HepG2 (cell line): ENCODE data around the gene CDH1. TPM values are rescaled to one million over a fixed set of nuclear protein-coding genes. Genes with fewer than 3 reads are reported as not detected.

Source experiments
- polyA plus RNA-seq, 8 experiments: library from polyadenylated mRNA; depleted of rRNA in 3 of 8; stranded (reverse) in 7 of 8; unstranded in 1 of 8; fragments of >200 nt; fragmentation: Illumina TruSeq in 4 of 8; extraction: Trizol in 4 of 8; gene quantifications; 2 replicates each; pipeline versions ENCODE4 v1.2.1 to v1.2.3, GENCODE V29; 2011 to 2016; ENCODE audit warnings: low read depth in 4 of 8, missing spikeins in 1 of 8, mixed read lengths in 1 of 8; ENCODE audit not compliant: insufficient read depth in 1 of 8
- total RNA-seq, 5 experiments: library from RNA; depleted of rRNA; stranded (reverse); fragments of >200 nt; fragmentation: Illumina TruSeq; extraction: Trizol; gene quantifications; 2 replicates each; pipeline ENCODE4 v1.2.3, GENCODE V29; 2016; ENCODE audit warnings: low read depth in 1 of 5
- TF ChIP-seq, protein P1 (sequence below): sonication (generic); formaldehyde crosslinking; IDR thresholded peaks from 2 replicates; pipeline ENCODE4 v1.4.0; 2020; ENCODE audit warnings: missing genetic modification reagents; ENCODE audit errors: not compliant biosample characterization
- TF ChIP-seq, protein P2 (sequence below): sonication (generic); formaldehyde crosslinking; IDR thresholded peaks from 2 replicates; pipeline ENCODE4 v1.9.0; 2021; ENCODE audit warnings: missing genetic modification reagents, borderline replicate concordance
- TF ChIP-seq, protein P3 (sequence below): sonication (generic); formaldehyde crosslinking; IDR thresholded peaks from 2 replicates; pipeline ENCODE4 v1.5.1; 2020; ENCODE audit warnings: mild to moderate bottlenecking, missing genetic modification reagents, moderate library complexity

Gene CDH1
- total and polyA plus RNA-seq, 2 of the 13 experiments (the other 11 are each of a cell fraction or from before 2014, with no cell fraction given) = 0.95 to 9.8 TPM

DNA sequence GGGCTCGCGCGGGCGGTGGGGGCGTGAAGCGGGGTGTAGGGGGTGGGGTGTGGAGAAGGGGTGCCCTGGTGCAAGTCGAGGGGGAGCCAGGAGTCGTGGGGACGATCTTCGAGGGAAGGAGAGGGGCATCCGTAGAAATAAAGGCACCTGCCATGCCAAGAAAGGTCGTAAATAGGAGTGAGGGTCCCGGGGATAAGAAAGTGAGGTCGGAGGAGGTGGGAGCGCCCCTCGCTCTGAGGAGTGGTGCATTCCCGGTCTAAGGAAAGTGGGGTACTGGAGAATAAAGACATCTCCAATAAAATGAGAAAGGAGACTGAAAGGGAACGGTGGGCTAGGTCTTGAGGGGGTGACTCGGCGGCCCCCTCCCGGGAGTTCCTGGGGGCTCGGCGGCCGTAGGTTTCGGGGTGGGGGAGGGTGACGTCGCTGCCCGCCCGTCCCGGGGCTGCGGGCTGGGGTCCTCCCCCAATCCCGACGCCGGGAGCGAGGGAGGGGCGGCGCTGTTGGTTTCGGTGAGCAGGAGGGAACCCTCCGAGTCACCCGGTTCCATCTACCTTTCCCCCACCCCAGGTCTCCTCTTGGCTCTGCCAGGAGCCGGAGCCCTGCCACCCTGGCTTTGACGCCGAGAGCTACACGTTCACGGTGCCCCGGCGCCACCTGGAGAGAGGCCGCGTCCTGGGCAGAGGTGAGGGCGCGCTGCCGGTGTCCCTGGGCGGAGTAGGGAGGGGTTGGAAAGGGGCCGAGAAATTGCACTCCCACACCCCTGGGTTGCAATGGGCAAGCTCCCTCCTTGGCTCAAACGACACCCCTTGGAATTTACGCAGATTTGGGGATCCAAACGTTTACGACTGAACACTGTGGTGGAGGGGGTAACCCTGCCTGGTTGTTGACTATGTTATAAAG, 888 bp downstream of the CDH1 start (continued):
- TF ChIP-seq, protein P1, sequence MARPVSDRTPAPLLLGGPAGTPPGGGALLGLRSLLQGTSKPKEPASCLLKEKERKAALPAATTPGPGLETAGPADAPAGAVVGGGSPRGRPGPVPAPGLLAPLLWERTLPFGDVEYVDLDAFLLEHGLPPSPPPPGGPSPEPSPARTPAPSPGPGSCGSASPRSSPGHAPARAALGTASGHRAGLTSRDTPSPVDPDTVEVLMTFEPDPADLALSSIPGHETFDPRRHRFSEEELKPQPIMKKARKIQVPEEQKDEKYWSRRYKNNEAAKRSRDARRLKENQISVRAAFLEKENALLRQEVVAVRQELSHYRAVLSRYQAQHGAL (CRISPR knock-in tag) = no peak
- TF ChIP-seq, protein P2, sequence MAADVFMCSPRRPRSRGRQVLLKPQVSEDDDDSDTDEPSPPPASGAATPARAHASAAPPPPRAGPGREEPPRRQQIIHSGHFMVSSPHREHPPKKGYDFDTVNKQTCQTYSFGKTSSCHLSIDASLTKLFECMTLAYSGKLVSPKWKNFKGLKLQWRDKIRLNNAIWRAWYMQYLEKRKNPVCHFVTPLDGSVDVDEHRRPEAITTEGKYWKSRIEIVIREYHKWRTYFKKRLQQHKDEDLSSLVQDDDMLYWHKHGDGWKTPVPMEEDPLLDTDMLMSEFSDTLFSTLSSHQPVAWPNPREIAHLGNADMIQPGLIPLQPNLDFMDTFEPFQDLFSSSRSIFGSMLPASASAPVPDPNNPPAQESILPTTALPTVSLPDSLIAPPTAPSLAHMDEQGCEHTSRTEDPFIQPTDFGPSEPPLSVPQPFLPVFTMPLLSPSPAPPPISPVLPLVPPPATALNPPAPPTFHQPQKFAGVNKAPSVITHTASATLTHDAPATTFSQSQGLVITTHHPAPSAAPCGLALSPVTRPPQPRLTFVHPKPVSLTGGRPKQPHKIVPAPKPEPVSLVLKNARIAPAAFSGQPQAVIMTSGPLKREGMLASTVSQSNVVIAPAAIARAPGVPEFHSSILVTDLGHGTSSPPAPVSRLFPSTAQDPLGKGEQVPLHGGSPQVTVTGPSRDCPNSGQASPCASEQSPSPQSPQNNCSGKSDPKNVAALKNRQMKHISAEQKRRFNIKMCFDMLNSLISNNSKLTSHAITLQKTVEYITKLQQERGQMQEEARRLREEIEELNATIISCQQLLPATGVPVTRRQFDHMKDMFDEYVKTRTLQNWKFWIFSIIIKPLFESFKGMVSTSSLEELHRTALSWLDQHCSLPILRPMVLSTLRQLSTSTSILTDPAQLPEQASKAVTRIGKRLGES (CRISPR knock-in tag) = no peak
- TF ChIP-seq, protein P3, sequence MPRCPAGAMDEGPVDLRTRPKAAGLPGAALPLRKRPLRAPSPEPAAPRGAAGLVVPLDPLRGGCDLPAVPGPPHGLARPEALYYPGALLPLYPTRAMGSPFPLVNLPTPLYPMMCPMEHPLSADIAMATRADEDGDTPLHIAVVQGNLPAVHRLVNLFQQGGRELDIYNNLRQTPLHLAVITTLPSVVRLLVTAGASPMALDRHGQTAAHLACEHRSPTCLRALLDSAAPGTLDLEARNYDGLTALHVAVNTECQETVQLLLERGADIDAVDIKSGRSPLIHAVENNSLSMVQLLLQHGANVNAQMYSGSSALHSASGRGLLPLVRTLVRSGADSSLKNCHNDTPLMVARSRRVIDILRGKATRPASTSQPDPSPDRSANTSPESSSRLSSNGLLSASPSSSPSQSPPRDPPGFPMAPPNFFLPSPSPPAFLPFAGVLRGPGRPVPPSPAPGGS (CRISPR knock-in tag) = peak; percentile 37; the same call in 1 of the 2 replicates
- TF ChIP-seq, all 625 proteins: peak for 112
